Measurements from ENCODE around the gene NAP1L4. TPM values are rescaled to one million over a fixed set of nuclear protein-coding genes. Genes with fewer than 3 reads are reported as not detected.

NAP1L4 gene
- total RNA-seq, 1 experiment from 2014 or later: 184 TPM

GRCh38 chr11:3008746-3009336, 16.7 kb upstream of the NAP1L4 start:
- Histone ChIP-seq H3K4me3 (ENCODE audit: low read depth, low read length, poor library complexity, severe bottlenecking) (no peak overlapping the region), H3K4me1 (ENCODE audit: insufficient read depth, low read length, poor library complexity, severe bottlenecking) (no peaks in the 10 kb centered on the region), H3K36me3 (ENCODE audit: insufficient read depth, low read length, poor library complexity, severe bottlenecking) (peaks cover 37% of the 10 kb centered on the region), H3K27ac (ENCODE audit: low read depth, low read length, poor library complexity, severe bottlenecking) (no peak overlapping the region), H3K27me3 (replicated peaks; ENCODE audit: insufficient read depth, low read depth, low read length, poor library complexity) (no peaks in the 10 kb centered on the region), H3K9me3 (ENCODE audit: low read depth, low read length, poor library complexity, severe bottlenecking) (no peaks in the 10 kb centered on the region)
- no peak for DNase-seq (ENCODE audit: low spot score)
- no peak for TF ChIP-seq EZH2 (IDR thresholded peaks at IDR 0.05; ENCODE audit: borderline replicate concordance, low read depth, low read length, poor library complexity, severe bottlenecking)
- TF ChIP-seq CTCF (conservative IDR thresholded peaks at IDR 0.05; ENCODE audit: low read depth, low read length): no peak
- intact Hi-C loops (cut with micrococcal nuclease; ENCODE audit: unreplicated experiment): no loop called here
- no TSS peak for BruUV-seq (replicated peaks)
- CTCF ChIA-PET: no interaction called here
- POLR2A ChIA-PET (ENCODE audit: low non-redundant PET): no interaction called here

GRCh38 chr11:3007404-3008010, 15.4 kb upstream of the NAP1L4 start:
- Histone ChIP-seq H3K27ac (ENCODE audit: low read depth, low read length, poor library complexity, severe bottlenecking) (no peak overlapping the region), H3K27me3 (replicated peaks; ENCODE audit: insufficient read depth, low read depth, low read length, poor library complexity) (no peaks in the 10 kb centered on the region), H3K4me3 (ENCODE audit: low read depth, low read length, poor library complexity, severe bottlenecking) (no peak overlapping the region), H3K9me3 (ENCODE audit: low read depth, low read length, poor library complexity, severe bottlenecking) (no peaks in the 10 kb centered on the region), H3K4me1 (ENCODE audit: insufficient read depth, low read length, poor library complexity, severe bottlenecking) (no peaks in the 10 kb centered on the region), H3K36me3 (ENCODE audit: insufficient read depth, low read length, poor library complexity, severe bottlenecking) (peaks cover 44% of the 10 kb centered on the region)
- ChIA-PET POLR2A (ENCODE audit: low non-redundant PET) (no interaction called here), CTCF (no interaction called here)
- no peak for DNase-seq (ENCODE audit: low spot score)
- no peak for TF ChIP-seq CTCF (conservative IDR thresholded peaks at IDR 0.05; ENCODE audit: low read depth, low read length)
- no peak for TF ChIP-seq EZH2 (IDR thresholded peaks at IDR 0.05; ENCODE audit: borderline replicate concordance, low read depth, low read length, poor library complexity, severe bottlenecking)
- intact Hi-C loops (cut with micrococcal nuclease; ENCODE audit: unreplicated experiment): no loop called here
- no TSS peak for BruUV-seq (replicated peaks)

GRCh38 chr11:3006505-3007260, 14.6 kb upstream of the NAP1L4 start:
- H3K4me1 ChIP-seq (ENCODE audit: insufficient read depth, low read length, poor library complexity, severe bottlenecking): peaks cover under 1% of the 10 kb centered on the region
- no peak overlapping the region for H3K4me3 ChIP-seq (ENCODE audit: low read depth, low read length, poor library complexity, severe bottlenecking)
- no TSS peak for BruUV-seq (replicated peaks)
- ChIA-PET POLR2A (ENCODE audit: low non-redundant PET) (no interaction called here), CTCF (no interaction called here)
- intact Hi-C loops (cut with micrococcal nuclease; ENCODE audit: unreplicated experiment): no loop called here
- H3K9me3 ChIP-seq (ENCODE audit: low read depth, low read length, poor library complexity, severe bottlenecking): no peaks in the 10 kb centered on the region
- H3K36me3 ChIP-seq (ENCODE audit: insufficient read depth, low read length, poor library complexity, severe bottlenecking): peaks cover 48% of the 10 kb centered on the region
- DNase-seq (ENCODE audit: low spot score): peak; percentile 53
- TF ChIP-seq CTCF (conservative IDR thresholded peaks at IDR 0.05; ENCODE audit: low read depth, low read length): no peak
- no peak for TF ChIP-seq EZH2 (IDR thresholded peaks at IDR 0.05; ENCODE audit: borderline replicate concordance, low read depth, low read length, poor library complexity, severe bottlenecking)
- H3K27me3 ChIP-seq (replicated peaks; ENCODE audit: insufficient read depth, low read depth, low read length, poor library complexity): no peaks in the 10 kb centered on the region
- H3K27ac ChIP-seq (ENCODE audit: low read depth, low read length, poor library complexity, severe bottlenecking): no peak overlapping the region
